ENCODE data around the gene SGPP2. TPM values are rescaled to one million over a fixed set of nuclear protein-coding genes. Genes with fewer than 3 reads are reported as not detected.

Gene SGPP2
- total RNA-seq, 2 experiments from 2014 or later, result 1.7 TPM

- no peaks in the 10 kb centered on the region for H3K4me1 Mint-ChIP-seq (ENCODE audit: low read depth)
- H3K9me3 ChIP-seq (ENCODE audit: control insufficient read depth in 1 of 2, insufficient read depth in 1 of 2, low read length in 2 of 2), result no peaks in the 10 kb centered on the region
- H3K4me1 ChIP-seq (ENCODE audit: insufficient read depth, low read length), result no peaks in the 10 kb centered on the region
- DNase-seq, result no peak
- no peak overlapping the region for H3K27ac Mint-ChIP-seq
- ChIA-PET POLR2A (no interaction called here), CTCF (no interaction called here)
- no peak overlapping the region for H3K27ac ChIP-seq (ENCODE audit: low read depth in 1 of 2, low read length in 2 of 2)
- intact Hi-C loops (cut with DNase I, micrococcal nuclease), result no loop called here
- no peak overlapping the region for H3K4me3 ChIP-seq (ENCODE audit: low read length)
- no peaks in the 10 kb centered on the region for H3K36me3 Mint-ChIP-seq (ENCODE audit: low read depth)
- H3K4me3 Mint-ChIP-seq, result no peak overlapping the region
- ATAC-seq (ENCODE audit: poor library complexity), result no peak
- no peaks in the 10 kb centered on the region for H3K27me3 ChIP-seq (ENCODE audit: control insufficient read depth in 1 of 2, insufficient read depth in 2 of 2, low read length in 2 of 2)
- H3K27me3 Mint-ChIP-seq, result peaks cover 11% of the 10 kb centered on the region
- H3K36me3 ChIP-seq (ENCODE audit: insufficient read depth, low read length), result no peaks in the 10 kb centered on the region
- peaks cover 5% of the 10 kb centered on the region for H3K9me3 Mint-ChIP-seq
- TF ChIP-seq CTCF (IDR thresholded peaks at IDR 0.05), result no peak
These were observed 90.6 kb downstream of the SGPP2 start for GRCh38 chr2:222514901-222515300.

GRCh38 chr2:222518570-222519381 is 94.4 kb downstream of the SGPP2 start:
- ATAC-seq (ENCODE audit: poor library complexity), result no peak

GRCh38 chr2:222521099-222521498 is 96.8 kb downstream of the SGPP2 start:
- H3K9me3 ChIP-seq (ENCODE audit: control insufficient read depth in 1 of 2, insufficient read depth in 1 of 2, low read length in 2 of 2), result peaks cover 0 to 2% of the 10 kb centered on the region in 2 experiments
- CTCF ChIA-PET, result no interaction called here
- H3K36me3 ChIP-seq (ENCODE audit: insufficient read depth, low read length), result peaks cover 4% of the 10 kb centered on the region
- H3K4me1 Mint-ChIP-seq (ENCODE audit: low read depth), result no peaks in the 10 kb centered on the region
- no peaks in the 10 kb centered on the region for H3K36me3 Mint-ChIP-seq (ENCODE audit: low read depth)
- DNase-seq, result no peak
- no peak overlapping the region for H3K27ac Mint-ChIP-seq
- H3K27me3 Mint-ChIP-seq, result peaks cover 3% of the 10 kb centered on the region
- H3K27ac ChIP-seq (ENCODE audit: low read depth in 1 of 2, low read length in 2 of 2), result no peak overlapping the region
- no peaks in the 10 kb centered on the region for H3K4me1 ChIP-seq (ENCODE audit: insufficient read depth, low read length)
- no peak for ATAC-seq (ENCODE audit: poor library complexity)
- no peak overlapping the region for H3K4me3 Mint-ChIP-seq
- H3K27me3 ChIP-seq (ENCODE audit: control insufficient read depth in 1 of 2, insufficient read depth in 2 of 2, low read length in 2 of 2), result no peaks in the 10 kb centered on the region
- intact Hi-C loops (cut with DNase I, micrococcal nuclease), result no loop called here
- TF ChIP-seq CTCF (IDR thresholded peaks at IDR 0.05), result no peak
- POLR2A ChIA-PET, result no interaction called here
- H3K4me3 ChIP-seq (ENCODE audit: low read length), result no peak overlapping the region
- no peaks in the 10 kb centered on the region for H3K9me3 Mint-ChIP-seq

More at GRCh38 chr2:222518570-222519381, 94.4 kb downstream of the SGPP2 start:
- intact Hi-C loops (cut with DNase I, micrococcal nuclease), result no loop called here
- no peak overlapping the region for H3K4me3 Mint-ChIP-seq
- H3K36me3 ChIP-seq (ENCODE audit: insufficient read depth, low read length), result no peaks in the 10 kb centered on the region
- H3K9me3 Mint-ChIP-seq, result no peaks in the 10 kb centered on the region
- peaks cover 11% of the 10 kb centered on the region for H3K27me3 Mint-ChIP-seq
- no peak for TF ChIP-seq CTCF (IDR thresholded peaks at IDR 0.05)
- no peaks in the 10 kb centered on the region for H3K27me3 ChIP-seq (ENCODE audit: control insufficient read depth in 1 of 2, insufficient read depth in 2 of 2, low read length in 2 of 2)
- ChIA-PET POLR2A (no interaction called here), CTCF (no interaction called here)
- no peak overlapping the region for H3K27ac ChIP-seq (ENCODE audit: low read depth in 1 of 2, low read length in 2 of 2)
- DNase-seq, result no peak
- no peaks in the 10 kb centered on the region for H3K4me1 Mint-ChIP-seq (ENCODE audit: low read depth)
- no peaks in the 10 kb centered on the region for H3K36me3 Mint-ChIP-seq (ENCODE audit: low read depth)
- H3K4me3 ChIP-seq (ENCODE audit: low read length), result no peak overlapping the region
- H3K4me1 ChIP-seq (ENCODE audit: insufficient read depth, low read length), result no peaks in the 10 kb centered on the region
- no peak overlapping the region for H3K27ac Mint-ChIP-seq
- no peaks in the 10 kb centered on the region for H3K9me3 ChIP-seq (ENCODE audit: control insufficient read depth in 1 of 2, insufficient read depth in 1 of 2, low read length in 2 of 2)
